Activated CD4-positive, alpha-beta T cell treated with anti-CD3 and anti-CD28 coated beads, Interleukin-2, Interleukin-4, amounts not matched to agents 100 ng/mL and 50 ng/mL, durations not matched to agents 16 hours and 8 hours (primary cell): ENCODE measurements around the gene SLC25A31.

ENCODE experiments used
- DNase-seq: peaks from one replicate; pipeline ENCODE4 v3.0.0-alpha.2; 2020; ENCODE audit warnings: low spot score

SLC25A31 gene

DNA sequence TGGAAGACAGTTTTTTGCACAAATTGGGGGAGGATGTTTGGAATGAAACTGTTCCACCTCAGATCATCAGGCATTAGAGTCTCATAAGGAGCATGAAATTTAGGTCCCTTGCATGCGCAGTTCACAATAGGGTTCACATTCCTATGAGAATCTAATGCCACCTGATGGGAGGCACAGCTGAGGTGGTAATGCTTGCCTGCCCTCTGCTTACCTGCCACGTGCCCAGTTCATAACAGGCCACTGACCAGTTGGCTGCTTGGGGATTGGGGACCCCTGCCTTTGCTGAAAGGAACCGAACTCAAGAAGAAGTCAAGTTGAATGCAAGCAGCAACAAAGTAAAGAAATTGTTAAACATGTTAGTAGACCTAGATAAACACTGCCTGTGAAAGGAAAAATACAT, 47.3 kb downstream of the SLC25A31 start:
- DNase-seq = no peak

DNA sequence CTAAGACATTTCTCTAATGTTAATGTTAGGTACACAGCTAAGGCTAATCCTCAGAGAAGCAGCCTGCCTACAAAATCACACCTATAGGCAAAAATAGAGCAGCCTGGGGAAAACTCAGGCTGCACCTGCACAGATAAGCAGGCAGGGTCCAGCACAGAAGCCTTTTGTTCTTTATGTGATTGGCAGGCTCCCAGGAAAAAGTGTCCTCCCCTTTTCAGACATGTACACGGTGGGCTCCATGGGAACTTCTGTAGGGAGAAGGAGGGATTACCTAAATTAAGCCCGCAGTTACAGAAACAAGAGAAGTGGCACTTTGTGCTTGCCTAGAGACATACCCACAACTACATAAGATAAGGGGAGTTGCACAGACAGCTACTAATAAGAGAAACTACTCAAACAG, 47.9 kb downstream of the SLC25A31 start:
- no peak for DNase-seq

DNA sequence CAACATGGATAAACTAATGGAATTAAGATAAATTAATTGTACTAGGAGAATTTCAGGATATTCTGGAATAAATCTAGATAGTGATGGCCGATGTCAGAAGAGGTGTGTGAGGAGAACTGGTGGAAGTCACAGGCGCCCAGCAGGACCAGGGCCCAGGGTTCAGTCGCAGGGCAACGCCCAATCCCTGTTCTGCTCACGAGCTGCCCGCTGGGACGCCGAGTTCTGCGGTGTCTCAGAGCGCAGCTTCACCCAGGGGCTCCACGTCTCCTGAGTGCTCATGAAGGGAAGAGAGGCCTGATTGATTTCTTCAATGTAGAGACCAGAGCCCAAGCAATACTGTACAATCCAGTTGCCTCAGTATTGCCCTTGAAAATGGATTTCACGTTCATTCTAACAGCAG, 50.4 kb downstream of the SLC25A31 start:
- DNase-seq = no peak

DNA sequence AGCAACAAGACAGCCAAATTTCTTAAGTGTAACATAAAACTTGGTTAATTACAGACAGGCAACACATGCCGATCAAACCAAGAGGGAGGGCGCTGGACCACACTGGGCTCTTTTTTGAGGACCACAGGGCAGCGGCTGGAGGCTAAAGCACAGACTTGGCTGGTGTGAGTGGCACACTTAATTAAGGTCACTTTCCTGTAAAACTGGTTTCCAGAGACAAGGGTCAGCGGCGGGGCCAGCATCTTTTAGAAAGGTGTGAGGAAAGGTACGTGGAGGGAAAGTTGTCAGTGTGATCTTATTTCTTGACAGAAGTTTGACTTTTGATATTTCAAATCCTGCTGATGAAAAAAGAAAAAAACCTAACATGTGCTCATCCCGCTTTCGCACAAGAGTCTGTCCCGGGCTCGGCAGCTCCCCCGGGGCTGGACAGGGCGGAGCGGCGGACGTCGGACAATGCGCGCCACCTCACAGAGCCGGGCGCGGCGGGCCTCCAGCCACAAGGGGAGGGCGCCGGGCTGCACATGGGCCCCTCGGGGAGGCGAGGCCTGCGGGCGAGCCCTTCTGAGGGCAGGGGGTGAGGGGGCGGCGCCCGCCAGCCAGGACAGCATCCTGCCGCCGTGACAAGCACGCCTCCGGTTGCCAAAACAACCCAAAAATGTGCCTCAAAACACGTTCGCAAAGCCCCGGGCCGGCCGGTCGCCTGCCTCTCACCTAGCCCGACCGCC, 51.3 kb downstream of the SLC25A31 start:
- no peak for DNase-seq

DNA sequence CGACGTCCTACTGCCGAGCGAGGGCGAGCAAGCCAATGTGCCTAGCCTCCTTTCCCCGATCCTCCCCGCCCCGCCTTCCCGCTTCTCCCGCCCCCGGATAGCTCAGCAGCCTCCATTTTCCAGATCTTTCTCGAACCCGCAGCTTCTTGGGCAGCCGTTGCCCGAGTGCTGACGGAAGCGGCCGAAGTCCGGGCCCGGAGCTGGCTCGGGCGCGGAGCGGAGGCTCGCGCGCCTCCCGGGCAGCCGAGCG, 51.8 kb downstream of the SLC25A31 start:
- peak; percentile 68 for DNase-seq

DNA sequence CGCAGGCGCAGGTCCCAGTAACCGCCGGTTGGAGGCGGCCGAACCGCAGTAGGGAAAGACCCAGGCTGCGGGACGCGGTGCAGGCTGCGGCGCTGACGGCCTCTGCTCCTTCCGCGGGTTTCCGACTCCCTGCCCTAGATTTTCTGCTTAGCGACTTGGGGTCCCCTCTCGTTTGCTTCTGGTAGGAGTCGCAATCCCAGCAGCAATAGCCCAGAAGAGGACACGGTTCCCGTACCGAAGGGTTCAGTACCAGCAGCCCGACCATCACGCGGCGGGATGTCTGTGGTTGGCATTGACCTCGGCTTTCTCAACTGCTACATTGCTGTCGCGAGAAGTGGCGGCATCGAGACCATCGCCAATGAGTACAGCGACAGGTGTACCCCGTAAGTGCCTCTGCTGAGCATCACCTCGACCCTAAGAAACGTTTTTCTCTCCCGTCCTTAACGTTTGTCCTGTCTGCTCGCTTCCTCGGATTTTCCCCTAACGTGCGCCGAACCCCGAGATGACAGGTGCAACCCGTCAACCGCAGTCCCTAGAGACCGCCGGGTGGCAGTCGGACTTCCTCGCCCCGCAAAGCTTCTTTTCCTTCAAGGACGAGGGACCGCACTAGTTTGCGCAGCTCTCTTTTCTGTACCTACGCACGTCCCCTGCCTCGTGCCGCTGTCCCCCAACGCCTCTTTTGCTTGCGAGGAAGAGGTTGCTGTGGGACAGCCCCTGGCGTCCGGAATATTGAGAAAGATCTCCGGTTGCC, 52.2 kb downstream of the SLC25A31 start, which contains the start of gene HSPA4L:
Gene HSPA4L, plus strand, starts transcription at position 48 of the 751 bp plus-strand sequence. Its CDS starts 229 bp downstream, at position 277.
- peak; percentile 32 for DNase-seq

DNA sequence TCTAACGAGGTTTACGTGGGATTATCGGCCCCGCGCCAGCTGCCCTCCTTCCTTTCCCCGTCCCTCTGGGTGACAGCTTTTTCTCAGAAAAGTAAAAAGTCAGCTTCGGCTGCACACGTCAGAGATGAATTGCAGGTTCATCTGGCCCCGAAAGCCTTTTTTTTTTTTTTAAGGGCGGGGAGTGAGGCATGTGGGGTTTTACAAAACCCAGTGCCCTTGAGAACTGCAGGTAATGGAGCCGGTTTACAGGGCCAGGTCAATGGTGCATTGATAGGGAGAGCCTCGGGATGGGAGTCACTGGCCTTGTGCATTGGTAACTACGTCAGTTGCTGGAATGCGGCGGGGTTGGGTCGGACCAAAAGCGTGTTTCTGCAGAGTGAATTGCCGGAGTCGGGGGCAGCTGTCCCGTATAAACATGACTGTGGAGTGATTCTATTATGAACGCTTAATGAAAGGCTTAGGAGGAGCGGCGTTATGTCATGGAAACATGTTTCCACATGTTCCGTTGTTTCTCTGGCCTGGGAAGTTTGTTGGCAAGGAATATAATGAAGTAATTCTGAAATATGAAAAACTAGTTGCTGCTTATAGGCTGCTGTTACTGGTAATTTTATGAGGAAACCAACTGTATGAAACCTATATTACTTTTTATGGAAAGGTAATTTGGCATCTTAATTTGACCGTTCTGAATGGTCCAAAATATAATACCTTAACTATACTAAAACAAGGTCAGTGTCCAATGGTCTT, 53.0 kb downstream of the SLC25A31 start:
- peak; percentile 18 for DNase-seq

DNA sequence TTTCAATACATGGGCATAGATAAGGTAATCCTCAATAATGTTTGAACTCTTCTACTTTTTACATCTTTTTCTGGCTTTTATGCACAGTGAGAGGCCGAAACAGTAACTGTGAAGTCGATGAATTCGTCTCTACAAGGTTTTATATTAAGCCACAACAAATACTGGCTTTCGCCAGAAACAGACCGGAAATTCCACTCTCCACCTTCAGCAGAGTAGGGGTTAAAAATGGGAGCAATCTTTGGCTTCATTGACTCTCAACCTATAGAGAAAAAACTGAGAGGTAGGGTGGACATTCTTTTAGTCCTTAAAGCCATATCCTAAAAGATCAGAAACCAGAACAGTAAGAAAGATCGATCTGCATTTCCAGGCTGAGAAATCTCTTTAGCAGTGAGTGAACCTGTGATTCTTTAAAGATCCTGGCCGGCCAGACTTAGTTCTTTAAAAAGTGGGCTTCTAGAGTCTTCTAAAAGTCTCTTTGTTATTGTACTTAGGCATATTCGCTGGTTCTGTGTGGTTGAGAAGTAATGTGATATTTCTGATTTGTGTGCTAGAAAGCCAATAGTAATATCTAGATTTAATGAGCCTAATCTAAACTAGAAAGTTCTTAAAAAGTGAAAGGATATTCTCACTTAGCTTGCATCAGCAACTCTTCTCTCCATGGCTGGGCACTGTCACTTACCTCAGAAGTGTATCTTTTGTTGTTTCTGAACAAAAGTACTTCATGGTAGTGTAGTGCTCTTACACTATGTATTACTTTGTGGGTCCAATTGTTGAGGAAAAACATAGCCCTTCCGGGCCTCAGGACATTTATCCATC, 54.0 kb downstream of the SLC25A31 start:
- DNase-seq = no peak

DNA sequence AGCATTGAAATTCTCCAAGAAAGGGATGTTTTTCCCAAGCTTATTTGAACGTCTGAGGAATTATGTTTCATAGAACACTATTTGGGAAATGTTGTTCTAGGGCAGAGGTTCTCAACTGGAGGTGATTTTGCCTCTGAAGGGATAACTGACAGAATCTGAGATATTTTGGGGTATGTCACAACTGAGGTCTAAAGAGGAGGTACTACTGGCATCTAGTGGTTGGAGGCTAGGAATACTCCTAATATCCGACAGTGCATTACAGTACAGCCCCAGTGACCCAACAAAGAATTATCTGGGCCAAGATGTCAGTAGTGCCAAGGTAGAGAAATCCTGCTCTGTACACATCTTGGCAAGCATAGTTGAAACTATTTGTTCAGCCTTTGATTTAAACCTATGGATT, 58.3 kb downstream of the SLC25A31 start:
- DNase-seq = no peak

DNA sequence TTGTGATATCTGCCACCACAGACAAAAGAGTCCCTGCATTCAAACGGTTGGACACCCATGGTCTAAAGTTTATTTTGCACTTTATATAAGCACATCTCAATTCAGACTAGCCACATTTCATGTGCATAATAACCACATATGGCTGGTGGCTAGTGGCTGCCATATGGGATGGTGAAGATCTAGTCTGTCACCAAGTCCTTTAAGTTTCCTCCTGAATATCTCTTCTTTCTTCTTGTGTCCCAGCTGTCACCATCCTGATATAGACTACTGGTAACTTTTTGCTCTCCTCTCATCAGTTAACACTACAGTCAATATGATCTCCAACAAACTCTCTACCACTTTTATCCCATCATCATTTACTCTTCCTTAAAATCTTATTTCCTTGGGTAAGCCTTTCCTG, 61.2 kb downstream of the SLC25A31 start:
- DNase-seq = no peak

DNA sequence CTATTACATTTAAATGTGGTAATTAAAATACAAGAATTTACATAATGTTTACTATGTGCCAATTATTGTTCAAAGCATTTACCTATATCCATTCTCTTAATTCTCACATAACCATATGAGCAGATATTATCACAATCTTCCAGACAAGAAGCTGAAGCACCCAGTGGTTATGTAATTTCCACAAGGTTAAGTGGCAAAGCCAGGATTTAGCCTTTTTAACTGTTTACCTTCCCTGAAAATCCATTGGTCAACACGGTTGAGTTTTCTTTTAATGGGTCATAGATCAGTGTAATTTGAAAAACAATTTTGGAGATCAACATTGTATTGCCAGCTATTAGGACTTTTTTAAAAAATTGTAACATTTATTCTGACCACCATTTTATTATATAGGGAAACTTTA, 63.3 kb downstream of the SLC25A31 start:
- no peak for DNase-seq

DNA sequence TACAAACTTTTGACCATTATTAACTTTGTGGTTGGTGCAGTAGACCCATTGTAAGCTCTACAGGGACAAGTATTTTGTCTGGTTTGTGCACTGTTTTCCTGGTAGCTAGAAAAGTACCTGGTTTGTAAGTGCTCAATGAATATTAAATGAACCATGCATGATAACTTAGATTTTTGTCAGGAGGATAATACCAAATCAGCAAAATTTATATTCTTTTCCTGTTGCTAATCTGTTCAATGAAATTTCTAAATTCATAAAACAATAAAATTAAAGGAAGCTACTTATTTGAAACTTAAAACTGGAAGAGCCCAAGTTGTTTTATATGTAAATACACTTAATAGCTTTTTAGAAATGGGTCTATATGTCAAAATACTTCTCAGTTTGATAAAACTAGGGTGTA, 69.5 kb downstream of the SLC25A31 start:
- DNase-seq = no peak

DNA sequence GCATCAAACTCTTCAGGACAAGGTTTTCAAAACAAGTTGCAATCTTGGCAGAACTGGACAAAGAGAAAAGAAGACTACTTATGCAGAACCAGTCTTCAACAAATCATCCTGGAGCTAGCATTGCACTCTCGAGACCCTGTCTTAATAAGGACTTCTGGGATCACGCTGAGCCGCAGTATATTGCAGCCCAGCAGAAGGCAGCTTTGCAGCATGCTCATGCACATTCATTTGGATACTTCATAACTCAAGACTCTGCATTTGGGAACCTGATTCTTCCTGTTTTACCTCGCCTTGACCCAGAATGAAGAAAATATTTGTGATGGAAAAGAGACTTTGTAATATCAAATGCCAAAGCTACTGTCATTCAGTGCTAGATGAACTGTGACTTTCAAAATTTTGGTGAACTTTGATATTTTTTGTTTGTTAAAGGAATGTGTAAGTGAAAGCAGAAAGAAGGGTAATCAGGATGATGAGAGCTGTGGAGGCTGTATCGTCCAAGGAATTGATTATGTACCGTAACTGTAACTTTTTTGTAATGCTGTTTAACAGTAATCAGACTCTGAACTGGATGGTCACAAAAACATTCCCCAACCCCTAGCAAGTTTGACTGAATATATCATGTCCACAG, 79.1 kb downstream of the SLC25A31 start:
- DNase-seq = no peak

DNA sequence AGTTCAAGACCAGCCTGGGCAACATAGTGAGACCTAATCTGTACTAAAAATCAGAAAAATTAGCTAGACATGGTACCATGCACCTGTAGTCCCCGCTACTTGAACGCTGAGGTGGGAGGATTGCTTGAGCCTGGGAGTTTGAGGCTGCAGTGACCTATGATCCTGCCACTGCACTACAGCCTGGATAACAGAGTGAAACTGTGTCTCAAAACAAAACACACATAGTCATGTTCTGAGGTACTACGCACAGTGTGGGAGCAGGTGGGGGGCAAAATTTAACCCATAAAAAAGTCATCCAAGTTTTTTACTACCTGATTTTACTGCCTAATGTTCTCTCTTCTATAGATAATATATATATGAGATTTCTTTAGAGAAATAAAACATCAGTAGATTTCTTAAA, 80.4 kb downstream of the SLC25A31 start:
- DNase-seq = no peak

DNA sequence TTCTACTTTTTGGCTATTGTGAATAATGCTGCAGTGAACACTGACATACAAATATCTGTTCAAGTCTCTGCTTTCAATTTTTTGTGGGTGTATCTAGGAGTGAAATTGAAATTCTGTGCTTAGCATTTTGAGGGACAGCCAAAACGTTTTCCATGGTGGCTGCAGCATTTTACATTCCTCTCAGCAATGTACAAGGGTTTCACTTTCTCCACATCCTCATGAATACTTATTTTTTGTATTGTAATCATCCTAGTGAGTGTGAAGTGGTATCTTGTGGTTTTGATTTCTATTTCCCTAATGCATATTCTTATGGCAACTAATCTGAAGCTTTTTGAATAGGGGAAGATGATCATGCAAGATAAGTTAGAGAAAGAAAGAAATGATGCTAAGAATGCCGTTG, 92.2 kb downstream of the SLC25A31 start:
- no peak for DNase-seq
